Stimulated activated CD4-positive, alpha-beta T cell treated with anti-CD3 and anti-CD28 coated beads, Interleukin-1b, Interleukin-23, amount 100 ng/mL, for 4 hours (primary cell): ENCODE data around the gene ITK.

ENCODE experiments used
- DNase-seq, 2 donors: peaks; one replicate each; pipeline ENCODE4 v3.0.0-alpha.2; 2020; ENCODE audit warnings: low read depth in 2 of 2

ITK gene

GRCh38 chr5:157245886-157246285, 65.2 kb downstream of the ITK start:
- no peak for DNase-seq

DNA sequence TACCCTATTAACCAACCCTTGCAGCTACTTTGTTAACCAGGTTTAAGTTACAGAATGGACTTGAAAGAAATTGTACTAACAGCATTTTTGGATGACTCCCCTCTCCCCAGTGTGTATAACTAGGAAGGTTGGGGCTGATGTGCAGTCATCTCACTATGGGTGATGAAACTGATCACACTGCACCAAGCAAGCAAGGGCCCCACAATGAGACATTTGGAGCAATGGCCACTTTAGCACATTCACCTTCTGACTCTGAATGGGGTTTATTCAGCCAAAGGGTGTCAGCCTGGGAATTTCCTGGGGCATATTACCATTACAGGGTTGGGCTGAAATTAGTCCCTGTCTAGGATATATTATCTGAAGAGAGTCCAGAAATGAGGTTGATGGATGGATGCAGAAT, 66.6 kb downstream of the ITK start:
- DNase-seq, result no peak

GRCh38 chr5:157248821-157249470, 68.3 kb downstream of the ITK start:
- DNase-seq, result no peak

GRCh38 chr5:157252711-157253465, 72.2 kb downstream of the ITK start:
- no peak for DNase-seq

- no peak for DNase-seq
Observed at GRCh38 chr5:157253547-157253946, 72.9 kb downstream of the ITK start.

- DNase-seq, result no peak
Observed at GRCh38 chr5:157258450-157258849, 77.8 kb downstream of the ITK start.

DNA sequence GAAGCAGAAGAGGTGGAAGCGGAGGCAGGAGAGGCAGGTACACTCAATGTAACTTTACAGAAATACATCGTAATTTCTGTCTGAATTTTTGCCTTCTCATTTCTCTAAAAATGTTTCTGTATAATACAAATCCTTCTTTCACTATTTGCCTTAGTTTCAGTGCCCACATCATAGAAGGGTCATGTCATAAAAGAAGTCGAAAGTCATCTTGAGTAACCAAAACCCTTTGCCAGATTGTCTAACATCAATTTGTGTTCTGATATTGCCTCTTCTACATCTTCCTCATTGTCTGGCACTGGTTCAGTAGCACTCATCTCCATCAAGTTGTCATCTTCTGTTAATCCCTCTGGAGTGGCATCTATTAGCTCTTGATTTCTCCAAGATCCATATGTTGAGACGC, 79.1 kb downstream of the ITK start:
- DNase-seq, result no peak

- DNase-seq, result no peak
Observed at GRCh38 chr5:157263496-157264090, 83.0 kb downstream of the ITK start.

DNA sequence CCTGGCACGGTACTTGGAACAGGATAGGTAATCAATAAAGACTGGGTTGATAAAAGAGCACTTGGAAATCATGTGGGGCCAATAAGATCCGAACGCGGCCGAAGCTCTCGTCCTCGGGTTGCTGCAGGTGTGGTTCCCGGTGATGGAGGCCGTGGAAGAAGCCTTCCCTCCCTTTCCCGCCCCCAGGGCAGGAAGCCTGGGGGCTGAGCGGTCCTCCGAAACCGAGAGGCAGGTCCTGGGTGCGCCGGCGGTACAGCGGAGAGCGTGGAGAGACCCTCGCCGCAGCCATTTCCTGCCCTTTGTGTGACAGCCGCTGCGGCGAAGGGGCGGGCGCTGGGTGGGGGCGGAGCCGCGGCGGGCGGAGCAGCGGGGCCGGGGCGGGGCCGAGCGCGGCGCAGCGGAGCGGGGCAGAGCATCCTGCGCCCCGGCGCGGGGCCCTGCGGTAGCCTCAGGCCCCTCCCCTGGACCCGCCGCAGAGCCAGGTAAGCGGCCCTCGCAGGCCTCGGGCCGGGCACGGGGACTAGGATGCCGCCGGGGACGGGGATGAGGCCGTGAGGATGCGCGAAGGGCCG, 85.2 kb downstream of the ITK start, which contains the start of gene CYFIP2:
CYFIP2 (plus strand) TSS at position 410 of the 572 bp plus-strand sequence. CDS start 19,239 bp downstream, outside the sequence.
- DNase-seq, result peak; percentile 75 to 82

DNA sequence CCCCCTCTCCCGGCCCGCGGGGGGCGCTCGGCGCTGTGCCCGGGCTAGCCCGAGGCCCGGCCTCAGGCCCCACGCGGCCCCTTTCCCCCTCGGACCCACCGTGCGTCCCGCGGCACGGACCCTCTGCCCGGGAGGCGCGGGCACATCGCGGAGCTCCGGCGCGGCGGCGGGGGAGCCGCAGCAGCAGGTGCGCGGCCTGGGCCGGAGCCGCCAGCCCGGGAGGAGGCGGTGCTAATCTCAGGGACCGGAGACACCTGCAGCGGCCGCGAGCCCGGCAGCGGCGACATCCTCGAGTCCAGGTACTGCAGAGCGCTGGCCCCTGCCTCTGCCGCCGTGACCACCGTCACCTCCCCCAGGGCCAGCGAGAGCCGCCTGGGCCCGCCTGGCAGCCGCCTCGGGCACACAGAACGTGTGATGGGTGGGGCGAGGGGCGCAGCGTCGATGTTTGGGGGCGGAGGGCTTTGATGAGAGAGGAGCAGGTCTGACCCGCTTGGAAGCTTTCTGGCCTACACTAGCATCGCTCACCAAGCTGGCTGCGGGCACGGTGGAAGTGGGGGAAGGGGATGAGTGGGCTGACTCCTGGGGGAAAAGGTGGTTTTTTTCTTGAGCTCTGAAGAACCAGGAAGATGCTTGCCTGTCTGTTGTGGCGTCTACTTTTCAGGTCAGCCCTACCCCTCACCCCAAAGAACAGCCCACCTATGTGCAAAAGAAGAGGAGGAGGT, 85.8 kb downstream of the ITK start:
- DNase-seq, result peak in 1 of 2 donors; percentile 42

DNA sequence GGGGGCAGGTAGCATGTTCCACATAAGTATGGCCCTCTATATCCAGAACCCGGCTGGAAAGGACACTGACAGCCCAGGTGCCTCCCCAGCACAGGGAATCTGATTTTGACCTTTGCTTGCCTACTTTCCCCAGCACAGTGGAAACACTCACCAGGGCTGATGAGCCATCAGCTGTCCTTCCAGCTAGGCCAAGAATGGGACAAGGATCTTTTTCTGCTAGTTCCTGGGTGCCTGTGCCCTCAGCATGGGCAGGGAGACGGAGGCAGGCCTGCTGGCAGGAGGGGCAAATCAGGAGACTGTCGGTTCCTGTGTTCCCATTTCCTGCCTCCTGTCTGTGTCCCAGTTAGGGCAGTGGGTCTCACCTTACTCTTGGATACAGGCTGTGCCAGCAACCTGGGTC, 86.4 kb downstream of the ITK start:
- DNase-seq, result no peak

- DNase-seq, result no peak
Observed at GRCh38 chr5:157267761-157268480, 87.3 kb downstream of the ITK start.

DNA sequence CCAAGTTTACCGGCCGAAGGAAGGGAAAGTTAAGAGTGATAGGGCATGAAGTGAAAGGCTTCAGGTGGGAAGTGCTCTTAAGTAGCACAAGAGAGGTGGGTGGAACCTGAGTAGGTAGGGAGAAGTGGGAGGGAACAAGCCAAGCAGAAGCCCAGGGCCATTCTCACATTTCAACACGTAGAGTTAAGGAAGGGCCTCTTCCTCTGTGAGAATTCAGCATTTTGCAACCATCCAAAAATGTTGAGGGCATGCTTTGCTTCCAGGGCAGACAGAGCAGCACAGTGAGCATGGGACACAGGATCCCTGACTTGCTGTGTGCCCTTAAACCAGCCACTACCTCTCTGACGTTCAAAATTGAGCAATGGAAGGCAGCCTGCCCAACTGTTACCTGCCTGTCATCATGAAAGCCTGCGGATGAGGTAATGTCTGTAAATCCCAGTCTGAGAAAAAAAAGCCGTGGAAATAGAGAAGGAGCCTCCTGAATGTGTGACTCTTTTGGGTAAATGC, 88.6 kb downstream of the ITK start:
- no peak for DNase-seq

GRCh38 chr5:157269761-157270272, 89.2 kb downstream of the ITK start:
- no peak for DNase-seq

DNA sequence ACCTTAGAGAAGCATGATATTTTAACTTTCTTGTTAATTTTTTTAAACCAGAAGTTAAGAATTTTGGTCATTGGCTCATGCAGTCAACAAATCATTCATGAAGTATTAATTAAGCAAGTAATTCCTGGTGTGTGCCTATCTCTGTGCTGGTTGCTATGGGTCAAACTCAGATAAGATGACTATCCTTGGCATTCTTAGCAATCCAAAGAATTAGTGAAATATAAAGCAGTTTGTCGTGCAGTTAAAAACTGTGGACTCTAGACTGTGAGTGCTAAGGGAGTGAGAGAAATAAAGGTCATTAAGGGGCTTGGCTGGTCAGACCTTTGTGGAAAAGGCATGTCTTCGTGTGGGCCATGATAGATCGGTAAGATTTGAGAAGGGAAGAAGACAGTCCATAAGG, 90.1 kb downstream of the ITK start:
- no peak for DNase-seq

DNA sequence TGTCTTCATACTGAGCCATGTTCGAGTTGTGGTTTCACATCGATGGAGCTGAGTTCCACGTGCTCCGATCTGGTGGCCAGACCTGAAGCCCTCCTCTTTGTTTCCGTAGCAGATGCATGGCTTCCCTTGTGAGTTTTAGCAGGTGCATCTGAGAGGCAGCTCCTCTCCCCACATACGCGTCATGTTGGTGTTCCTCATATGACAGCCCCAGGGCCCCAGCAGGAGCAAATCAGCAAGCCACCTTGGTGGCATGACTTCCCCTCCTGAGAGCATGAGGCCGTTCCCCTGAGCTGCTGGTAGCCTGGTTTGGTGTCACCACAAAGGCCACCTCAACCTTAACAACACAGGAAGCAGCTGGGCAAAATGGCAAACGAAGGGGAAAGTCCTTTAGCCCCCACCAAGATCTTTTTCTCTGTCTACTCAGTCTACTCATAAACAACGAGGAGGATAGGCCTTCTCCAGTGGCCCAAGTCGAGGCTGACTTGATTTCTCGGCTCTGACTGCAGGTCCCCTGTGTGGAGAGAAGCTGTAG, 91.2 kb downstream of the ITK start:
- peak; percentile 46 to 50 for DNase-seq

GRCh38 chr5:157273131-157273556, 92.5 kb downstream of the ITK start:
- DNase-seq, result no peak

DNA sequence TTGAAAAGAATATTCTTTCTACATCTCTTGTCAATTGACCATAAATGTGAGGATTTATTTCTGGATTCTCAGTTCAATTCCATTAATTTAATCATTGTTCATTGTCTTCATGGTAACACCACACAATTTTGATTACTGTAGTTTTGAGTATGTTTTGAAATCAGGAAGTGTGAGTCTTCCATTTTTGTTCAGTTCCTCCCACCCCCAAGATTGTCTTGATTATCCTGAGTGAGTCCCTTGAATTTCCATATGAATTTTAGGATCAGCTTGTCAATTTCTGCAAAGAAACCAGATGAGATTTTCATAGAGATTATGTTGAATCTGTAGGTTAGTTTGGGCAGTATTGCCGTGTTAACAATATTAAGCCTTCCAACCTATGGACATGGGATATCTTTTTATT, 94.8 kb downstream of the ITK start:
- no peak for DNase-seq

DNA sequence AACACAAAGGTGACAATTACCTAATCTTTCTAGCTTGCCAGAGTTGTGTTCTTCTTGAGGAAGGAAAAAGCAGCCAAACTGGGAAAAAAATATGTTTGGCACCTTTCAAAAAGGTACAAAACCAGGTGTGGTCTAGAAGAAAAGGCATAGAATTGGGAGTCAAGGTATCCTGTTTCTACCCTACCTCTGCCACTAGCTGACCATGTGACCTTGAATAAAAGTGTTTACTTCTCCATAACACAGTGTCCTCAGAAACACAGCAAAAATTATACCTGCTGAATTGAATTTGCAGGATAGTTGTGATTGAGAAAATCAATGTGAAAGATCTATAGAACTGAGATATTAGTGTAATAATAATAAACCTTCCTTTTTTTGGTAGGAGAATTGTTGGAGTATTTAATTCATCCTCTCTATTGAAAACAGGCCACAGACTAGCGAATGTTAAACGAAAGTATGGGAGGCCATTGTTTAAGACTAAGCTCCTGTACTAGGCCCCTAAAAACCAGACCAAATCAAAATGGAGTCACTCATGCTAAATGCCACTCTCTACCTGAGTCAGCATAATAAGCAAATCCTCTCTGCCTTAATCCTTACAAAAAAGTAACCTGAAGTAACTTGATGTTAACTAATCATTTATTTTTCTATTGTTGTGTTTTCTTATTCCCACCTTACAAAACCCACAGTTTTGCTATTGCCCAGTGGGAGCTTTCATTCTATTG, 97.8 kb downstream of the ITK start:
- no peak for DNase-seq
